Erythroblast (primary cell): ENCODE data around the gene FAM20A.

Experiments used
- GATA1 ChIP-seq: IDR thresholded peaks from 2 replicates; pipeline ENCODE4 v1.6.1; 2011; ENCODE audit warnings: low read depth, mild to moderate bottlenecking, control low read depth, low read length, moderate library complexity
- POLR2A ChIP-seq: IDR thresholded peaks from 2 replicates; pipeline ENCODE4 v1.6.1; 2011; ENCODE audit warnings: mild to moderate bottlenecking, low read length

GRCh38 chr17:68601565-68602288, 560 bp upstream of the FAM20A start:
- TF ChIP-seq POLR2A: no peak
- TF ChIP-seq GATA1: no peak
